NCI-H2196 treated with DMSO at 0.1 percent for 48 hours (cell line): ENCODE data around the gene GNB1L.

Experiments
- DNase-seq: peaks from one replicate; lab custom pipeline; 2025; ENCODE audit not compliant: unreplicated experiment; lab: John Stamatoyannopoulos, UW

The GNB1L gene

DNA sequence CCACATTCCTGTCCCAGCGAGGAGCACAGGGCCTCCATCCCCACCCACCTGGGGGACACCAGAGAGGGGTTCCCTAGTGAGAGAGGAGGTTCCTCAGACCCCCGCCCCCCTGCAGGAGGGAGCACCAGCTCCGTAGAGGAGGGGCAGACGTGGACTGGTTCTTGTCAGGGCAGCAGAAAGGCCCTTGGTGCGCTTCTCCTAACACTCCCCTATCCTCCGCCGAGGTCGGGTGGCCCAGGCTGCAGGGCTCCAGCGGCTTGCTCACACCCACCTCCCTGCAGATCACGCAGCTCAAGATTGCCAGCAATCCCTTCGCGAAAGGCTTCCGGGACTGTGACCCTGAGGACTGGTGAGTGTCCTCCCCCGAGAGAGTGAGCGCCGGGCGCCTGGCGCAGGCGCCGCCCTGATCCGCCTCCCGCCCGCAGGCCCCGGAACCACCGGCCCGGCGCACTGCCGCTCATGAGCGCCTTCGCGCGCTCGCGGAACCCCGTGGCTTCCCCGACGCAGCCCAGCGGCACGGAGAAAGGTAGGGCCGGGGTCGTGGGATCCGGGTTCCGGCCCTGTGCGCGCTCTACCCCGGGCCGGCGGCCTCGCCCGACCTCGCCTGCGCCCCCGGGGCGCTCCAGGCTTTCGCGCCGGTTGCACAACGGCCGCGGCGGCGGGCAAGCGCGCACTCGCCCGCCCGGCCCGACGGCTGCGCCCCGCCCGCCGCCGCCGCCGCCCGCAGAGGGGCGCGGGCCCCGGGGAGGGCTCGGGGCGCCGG is 89.0 kb downstream of the GNB1L start:
- no peak for DNase-seq

DNA sequence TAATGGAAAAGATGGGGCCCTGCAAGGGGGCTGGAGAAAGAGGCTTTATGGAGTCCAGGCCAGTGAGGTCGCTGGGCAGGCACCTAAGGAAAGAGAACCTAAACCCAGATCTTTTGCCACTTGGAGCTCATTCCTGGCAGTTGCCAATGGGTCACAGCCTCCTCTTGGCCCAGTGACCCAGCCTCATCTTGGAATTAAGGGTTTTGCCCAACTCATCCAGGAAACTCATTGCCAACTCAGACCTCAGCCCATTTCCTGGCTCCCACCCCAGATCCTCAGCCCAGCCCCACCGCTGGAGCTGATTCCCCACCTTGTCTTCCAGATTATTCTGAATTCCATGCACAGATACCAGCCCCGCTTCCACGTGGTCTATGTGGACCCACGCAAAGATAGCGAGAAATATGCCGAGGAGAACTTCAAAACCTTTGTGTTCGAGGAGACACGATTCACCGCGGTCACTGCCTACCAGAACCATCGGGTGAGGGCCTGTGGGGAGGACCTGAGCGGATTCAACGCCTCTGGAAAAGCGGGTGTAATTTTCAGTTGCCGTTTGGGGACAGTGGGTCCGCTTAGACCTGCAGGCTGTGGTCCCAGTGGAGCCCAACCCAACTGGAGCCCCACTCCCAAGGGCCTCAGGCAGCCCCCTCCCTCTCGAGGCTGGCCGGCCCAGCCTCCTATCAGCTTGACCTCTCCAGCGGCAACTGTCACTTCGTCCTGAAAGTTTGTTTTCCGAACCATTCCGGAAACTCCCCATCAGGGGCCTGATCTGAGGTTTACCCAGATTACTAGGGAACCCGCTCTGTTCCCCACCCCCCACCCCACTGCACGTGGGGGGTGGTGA is 89.8 kb downstream of the GNB1L start:
- no peak for DNase-seq

DNA sequence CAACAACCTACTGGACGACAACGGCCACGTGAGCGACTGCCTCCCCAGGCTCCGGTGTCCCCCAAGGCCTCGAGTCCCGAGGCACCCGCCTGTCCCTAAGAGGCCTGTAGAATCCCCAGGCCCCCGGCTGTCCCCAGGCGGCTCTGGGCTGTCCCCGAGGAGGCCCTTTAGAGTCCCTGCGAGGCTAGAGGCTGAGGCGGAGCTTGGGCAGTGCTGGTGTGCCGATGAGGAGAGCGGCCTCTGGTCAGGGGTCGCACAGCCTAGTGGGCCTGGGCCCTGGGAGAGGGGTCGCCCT is 90.4 kb downstream of the GNB1L start:
- no peak for DNase-seq

DNA sequence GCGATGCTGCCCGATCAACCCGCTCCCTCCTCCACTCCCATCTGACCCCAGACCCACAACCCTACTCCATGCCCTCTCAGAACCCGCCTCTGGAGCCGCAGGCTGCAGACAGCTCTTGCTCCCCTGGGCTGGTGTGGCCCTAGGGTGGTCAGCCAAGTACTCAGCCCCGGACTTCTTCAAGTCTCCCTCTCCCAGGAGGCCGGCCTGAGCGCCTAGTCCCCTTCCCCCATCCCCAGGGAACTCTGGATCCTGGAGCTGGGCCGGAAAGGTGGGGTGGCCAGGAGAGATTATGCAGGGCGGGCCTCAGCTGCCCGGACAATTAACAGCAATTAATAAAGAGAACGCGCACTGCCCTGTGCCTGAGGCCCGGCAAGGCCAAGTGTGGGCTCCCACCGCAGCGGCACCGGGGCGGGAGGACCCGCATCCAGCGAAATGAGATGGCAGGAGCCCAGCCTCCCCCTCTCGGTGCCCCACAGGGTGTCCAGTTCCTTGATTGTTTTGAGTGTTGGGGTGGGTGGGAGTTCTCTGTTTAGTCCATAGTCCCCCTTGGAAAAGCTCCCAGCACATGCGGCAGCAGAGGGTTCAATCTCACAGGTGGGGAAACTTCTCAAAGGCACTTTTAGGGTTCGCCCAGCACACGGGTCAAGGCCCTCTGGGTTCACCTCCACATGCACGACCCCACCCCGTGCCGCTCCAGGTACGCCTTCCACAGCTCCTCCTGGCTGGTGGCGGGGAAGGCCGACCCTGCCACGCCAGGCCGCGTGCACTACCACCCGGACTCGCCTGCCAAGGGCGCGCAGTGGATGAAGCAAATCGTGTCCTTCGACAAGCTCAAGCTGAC is 91.0 kb downstream of the GNB1L start:
- DNase-seq, result no peak

DNA sequence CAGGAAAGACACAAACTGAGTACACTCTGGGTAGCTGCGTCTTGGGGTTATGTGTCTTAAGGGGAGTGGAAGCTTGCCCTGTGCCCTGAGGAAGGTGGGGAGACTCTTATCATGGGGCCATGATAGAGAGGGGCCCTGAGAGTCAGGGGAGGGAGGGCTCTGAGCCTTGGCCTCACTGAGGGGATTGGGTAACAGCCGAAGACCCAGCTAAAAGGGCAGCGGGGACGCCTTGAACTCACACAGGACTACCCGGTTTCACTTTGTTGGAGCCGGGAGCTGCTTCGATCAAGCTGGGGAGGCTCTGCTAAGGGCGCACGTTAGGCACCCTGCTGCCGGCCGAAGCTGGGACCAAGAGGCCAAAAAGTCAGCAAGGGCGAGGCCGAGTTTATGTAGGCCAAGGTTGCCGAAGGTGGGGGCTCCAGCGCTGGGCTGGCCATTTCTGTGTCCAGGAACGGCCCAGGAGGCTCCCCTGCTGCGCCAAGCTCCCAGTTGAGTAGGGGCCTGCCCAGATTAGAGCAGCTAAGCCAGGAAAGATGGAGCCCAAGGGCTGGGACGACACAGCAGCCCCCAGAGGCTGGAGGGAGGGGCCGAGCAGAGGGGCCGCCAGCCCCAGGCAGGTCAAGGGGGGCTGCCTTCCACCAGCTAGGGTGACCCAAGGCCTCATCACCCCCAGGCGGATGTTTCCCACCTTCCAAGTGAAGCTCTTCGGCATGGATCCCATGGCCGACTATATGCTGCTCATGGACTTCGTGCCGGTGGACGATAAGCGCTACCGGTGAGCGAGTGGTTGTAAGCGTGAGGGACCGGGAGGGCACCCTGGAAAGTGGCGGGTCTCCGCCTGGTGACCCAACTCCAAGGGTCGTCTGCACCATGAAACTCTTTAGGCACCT is 91.9 kb downstream of the GNB1L start:
- DNase-seq, result no peak

DNA sequence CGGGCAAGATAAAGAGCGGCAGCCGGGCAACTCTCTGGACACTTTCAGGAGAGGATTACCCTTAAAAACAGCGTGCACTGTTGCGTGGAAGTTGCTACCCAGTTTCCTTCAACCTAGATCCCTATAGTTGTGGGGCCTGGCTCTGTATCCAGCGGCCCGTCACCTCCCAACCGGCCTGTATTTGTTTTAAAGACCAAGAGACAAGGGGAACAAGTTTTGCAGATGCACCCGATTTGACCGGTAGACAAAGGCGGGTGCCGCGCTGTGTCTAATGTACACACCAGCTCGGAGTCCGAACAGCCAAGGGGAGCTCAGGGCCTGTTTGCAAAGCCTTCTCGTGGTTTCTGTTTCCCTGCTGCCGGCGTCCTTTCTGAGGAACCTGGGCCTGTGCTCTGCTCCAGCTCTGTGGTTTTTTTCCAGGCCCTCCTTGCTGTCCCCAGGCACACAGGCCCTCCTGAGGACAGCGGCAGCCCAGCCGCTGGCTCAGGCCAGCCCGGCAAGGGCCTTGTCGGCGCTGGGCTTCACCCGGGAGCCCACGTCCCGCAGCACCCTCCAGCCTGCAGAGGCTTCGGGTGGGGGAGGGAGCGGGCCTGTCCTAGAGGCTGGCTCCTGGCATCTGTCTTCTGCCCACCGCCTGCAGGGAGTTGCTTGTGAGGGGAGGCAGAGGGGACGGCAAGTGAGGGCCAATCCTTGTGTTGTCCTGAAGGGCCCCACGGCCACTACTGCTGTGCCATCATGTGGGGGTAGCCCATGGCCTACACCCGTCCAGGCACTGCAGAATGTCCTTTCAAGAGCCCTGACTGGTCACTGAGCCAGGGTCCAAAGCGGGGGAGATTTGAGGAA is 92.7 kb downstream of the GNB1L start:
- peak; percentile 4 for DNase-seq

DNA sequence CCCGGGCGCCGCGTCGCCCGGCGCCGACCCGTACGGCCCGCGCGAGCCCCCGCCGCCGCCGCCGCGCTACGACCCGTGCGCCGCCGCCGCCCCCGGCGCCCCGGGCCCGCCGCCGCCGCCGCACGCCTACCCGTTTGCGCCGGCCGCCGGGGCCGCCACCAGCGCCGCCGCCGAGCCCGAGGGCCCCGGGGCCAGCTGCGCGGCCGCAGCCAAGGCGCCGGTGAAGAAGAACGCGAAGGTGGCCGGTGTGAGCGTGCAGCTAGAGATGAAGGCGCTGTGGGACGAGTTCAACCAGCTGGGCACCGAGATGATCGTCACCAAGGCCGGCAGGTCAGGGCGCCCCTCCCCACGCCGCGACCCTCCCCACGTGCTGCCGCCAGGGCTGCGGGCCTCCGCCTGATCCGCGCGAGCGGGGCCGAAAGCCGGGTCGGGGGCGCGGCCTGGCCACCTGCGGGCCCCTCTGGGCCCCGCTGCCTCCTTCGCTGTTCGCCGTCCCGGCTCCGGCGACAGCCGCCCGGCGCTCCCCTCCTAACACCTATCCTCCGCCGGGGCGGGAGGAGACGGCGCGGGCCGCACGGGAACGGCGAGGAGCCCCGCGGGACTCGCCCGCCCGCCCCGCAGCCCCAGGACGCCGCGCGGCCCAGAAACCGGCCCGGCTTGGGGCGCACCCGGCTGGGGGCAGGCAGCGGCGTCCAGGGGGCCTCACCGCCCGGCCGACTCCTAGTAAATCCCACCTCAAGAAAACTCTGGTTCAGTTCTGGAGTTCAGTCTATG is 93.5 kb downstream of the GNB1L start:
- DNase-seq, result no peak

DNA sequence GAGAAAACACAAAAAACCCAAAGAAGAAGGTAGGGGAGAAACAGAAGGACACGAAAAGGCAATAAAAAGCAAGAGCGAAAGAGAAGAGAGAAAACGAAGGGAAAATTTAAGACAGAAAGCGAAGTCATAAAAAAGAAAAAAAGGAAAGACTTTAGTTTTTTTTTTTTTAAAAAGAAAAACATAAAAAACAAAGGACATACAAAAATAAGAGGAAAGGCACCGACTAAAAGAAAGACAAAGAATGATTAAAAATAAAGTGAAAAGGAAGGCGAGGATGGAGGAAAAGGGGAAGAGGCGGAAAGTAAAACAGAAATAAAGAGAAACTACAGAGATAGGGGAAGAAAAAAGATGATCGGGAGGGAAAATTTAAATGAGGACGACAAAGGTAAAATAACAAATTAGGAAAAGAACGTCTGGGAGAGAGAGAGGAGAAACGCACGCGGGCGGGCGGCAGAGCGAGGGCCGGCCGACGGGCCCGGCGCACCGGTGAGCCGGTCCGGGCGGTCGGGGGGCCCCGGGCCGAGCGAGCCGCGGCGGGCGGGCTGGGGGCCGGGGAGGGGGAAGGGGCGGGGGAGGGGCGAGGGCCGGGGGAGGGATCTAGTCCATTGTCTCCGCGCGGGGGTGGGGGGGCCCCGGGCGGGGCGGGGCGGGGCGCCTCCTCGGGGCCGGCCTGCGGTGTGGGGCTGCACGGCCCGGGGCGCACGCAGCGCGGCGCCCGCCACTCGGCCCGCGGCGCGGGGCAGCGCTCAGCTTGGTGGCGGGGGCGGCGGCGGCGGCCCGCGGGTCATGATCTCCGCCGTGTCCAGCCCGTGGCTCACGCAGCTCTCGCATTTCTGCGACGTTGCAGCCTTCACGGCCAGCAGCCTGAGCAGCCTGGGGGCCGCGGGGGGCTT is 94.4 kb downstream of the GNB1L start, which contains the start of gene TBX1:
Gene TBX1, plus strand, starts transcription at position 721 of the 893 bp plus-strand sequence. Its CDS starts 66 bp downstream, at position 787.
- no peak for DNase-seq

DNA sequence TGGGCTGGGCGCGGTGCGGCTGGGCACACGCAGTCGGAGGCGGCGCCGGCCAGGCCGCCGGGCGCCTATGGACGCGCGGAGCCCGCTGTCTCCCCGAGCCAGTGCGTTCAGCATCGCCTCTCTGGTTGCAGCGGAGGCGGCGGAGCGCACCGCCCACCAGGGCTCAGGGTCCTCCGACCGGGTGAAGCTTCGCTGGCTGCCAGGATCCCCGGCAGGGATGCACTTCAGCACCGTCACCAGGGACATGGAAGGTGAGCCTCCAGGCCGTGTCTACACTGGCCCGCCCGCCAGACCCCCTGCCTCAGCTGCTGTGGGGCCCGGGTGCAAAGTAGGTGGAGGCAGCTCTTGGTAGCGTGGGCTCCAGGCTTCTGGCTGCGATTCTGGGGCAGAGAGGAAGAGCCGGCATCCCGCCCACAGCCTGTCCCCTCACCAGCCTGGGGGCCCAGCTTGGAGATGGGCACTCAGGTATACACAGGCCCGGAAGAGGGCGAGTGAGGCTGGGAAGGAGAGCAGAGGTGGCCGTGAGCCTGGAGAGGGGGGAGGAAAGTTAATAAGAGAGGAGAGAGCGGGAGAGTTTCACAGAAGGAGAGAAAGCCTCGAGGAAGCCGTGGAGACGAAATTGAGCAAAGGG is 95.1 kb downstream of the GNB1L start:
- no peak for DNase-seq

DNA sequence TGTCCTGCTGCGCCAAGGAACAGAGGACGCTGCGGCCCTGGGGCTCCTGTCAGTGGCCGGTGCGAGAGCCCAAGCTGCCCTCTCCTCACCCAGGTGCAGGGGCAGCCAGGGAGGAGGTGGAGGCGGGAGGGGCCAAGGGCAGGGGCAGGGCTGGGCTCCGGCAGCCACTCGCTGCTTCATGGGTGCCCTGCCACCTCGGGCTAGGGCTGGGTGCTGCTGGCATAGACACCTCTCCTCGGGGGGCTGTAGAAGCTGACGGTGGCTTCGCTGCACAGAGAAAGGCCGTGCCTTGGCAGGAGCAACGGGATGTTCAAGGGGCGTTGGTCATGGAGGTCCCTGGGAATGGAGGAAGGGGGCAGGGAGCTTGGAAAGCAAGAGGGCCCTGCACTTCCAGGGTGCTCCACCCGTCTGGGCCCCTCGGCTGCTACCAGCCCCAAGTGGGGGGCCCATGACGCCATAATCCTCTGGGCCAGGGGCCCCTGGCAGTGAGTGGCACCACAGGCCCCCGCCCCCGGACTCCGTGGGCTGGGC is 95.7 kb downstream of the GNB1L start:
- DNase-seq, result no peak

DNA sequence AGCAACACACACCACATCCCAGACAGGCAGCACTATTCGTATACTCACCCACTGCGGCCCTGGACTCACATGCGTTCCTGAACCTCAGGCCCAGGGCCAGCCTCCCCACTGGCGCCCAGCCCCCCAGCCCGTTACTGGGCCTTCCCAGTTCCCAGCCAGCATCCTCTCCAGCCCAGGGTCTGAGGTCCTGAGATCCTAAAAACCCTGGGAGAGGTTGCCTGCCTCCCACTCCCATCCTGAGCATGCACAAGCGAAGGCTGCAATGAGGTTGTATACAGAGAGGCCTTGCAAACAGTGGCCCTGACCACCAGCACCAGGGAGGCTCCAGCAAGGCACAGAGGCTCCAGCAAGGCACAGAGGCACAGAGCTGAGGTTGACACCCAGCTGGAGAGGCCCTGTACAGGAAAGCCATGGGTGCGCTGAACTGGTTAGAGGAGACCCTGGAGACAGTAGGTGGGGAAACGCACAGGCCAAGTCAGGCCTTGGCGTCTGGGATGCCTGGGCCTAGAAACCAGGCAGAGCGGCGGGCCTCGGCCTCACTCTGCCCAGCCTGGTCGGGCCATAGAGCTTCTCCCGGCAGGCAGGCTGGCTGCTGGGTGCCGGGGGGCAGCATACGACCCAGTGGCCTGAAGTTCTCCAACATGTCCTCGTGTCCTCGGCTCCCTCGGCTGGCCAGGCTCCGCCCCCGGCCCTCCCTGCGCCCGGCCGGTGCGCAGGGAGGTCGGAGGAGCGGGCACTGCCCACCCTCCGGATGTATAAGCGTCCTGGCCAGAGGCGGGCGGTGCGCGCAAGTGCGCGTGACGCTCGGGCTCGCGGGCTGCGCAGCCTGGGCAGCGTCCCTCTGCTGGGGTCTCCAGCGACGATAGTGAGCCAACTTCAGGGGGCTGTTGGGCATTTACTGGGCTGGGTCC is 96.4 kb downstream of the GNB1L start:
- no peak for DNase-seq

DNA sequence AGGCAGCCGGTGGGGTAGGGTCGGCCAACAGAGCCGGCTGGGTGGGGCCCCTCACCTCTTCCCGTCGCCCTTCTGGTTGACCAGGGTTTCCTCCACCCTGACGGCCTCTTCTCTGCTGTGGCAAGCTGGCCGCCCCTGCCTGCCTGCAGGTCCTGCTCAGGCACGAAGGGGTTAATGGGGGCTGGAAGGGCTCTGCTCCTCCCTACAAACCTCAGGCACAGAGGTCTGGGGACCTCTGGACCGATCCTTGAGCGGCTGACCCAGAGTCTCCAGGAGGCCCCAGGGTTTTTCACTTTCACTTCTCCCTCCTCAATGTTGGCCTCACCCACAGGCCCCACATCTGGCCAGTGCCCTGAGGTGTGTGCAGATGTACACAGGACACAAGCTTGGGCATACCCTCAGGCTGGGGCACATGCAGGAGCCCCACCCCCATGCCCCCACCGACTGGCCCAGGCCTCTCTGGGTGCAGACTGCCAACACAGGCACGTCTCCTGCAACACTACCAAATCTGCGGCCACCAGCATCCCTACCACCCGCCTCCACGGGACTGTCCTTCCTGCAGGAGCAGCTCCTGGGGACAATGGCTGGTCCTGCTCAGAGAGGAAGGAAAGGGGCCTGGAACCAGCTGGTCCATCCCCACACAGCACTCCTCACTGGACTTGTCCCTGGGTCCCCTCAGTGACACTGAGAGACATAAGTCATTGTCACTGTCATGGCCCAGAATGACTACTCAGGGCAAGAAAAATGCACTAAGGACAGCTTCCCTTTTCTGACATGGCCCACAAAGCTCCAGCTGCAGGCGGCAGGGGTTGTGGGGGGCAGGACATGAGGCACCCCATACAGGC is 97.3 kb downstream of the GNB1L start:
- DNase-seq, result no peak

DNA sequence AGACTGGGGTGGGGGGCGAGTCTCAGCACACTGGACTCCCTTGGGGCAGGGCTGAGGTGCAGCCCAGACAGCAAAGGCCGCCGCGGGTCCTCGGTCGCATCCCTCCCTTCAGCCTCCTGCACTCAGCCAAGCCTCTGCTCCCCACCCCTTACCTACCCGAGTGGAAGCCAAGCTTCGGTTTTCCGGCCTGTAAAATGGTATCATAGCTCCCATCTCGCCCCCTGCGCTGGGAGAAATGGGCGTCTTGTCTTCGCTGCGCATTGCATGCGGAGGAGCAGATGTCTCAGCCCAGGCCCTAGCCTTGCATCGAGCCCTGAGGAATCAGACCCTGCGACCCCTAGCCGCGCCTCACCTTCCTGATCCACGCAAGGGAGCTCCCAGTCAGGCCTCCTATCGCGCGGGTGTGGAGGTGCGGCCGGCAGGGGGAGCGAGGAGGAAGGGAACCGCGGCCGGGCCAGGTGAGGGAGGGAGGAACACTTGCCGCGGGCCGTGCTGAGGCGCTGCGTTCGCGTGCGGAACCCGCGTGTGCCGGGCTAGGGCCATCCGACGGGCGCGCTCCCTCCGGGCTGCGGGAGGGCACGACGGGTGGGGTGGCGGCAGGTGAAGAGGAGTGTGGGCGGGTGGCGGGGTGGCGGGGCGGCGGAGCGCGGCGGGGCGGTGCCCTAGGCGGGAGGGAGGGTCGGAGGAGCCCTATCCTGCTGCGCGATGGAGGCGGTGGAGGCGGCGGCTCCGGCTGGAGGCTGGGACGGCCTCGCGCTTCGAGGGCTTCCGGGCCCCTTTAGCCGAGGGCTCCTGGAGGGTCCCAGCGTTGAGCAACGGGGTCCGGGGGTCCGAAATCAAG is 98.2 kb downstream of the GNB1L start:
- peak; percentile 21 for DNase-seq

DNA sequence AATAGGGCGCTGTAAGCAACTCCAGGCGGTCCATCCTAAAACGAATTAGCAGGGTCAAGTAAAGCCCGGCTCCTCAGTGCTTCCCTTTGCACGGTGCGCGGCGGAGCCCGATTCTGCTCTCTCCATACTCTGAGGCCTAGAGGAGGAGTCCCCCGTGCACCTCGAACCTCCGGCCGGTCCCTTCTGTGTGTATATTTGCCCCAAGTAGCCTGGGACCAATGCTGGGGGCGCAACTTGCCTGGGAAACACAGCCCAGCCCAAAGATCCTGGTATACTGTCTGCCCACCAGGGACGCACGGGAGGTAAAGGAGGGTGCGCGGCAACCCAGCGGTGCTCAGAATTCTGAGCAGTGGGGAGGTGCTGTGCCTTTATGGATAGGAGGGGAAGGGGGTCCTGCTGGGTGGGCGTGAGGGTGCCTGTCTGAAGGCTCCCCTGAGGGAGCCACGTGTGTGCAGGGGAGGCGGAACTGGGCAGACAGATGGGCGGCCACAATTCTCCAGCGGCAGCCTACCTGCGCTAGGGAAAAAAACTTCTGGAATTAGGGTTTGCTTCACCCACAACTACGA is 98.9 kb downstream of the GNB1L start:
- no peak for DNase-seq
